Body of pancreas (tissue), 4 donors: Measurements from ENCODE around the gene CASP6.

Experiments used
- POLR2A ChIP-seq, 3 donors: fragments of 450-650 bp; IDR thresholded peaks; one replicate each; pipeline ENCODE4 v1.6.1; 2016; ENCODE audit warnings: antibody characterized with exemption in 3 of 3, mild to moderate bottlenecking in 2 of 3
- TF ChIP-seq, protein P1 (sequence below), 7 experiments: fragments of 450-650 bp in 4 of 7; fragments of 200-600 bp in 3 of 7; sonication (generic) in 3 of 7; IDR thresholded peaks; one replicate each; pipeline ENCODE4 v1.5.1; 2016 to 2019; ENCODE audit warnings: antibody characterized with exemption in 7 of 7

DNA sequence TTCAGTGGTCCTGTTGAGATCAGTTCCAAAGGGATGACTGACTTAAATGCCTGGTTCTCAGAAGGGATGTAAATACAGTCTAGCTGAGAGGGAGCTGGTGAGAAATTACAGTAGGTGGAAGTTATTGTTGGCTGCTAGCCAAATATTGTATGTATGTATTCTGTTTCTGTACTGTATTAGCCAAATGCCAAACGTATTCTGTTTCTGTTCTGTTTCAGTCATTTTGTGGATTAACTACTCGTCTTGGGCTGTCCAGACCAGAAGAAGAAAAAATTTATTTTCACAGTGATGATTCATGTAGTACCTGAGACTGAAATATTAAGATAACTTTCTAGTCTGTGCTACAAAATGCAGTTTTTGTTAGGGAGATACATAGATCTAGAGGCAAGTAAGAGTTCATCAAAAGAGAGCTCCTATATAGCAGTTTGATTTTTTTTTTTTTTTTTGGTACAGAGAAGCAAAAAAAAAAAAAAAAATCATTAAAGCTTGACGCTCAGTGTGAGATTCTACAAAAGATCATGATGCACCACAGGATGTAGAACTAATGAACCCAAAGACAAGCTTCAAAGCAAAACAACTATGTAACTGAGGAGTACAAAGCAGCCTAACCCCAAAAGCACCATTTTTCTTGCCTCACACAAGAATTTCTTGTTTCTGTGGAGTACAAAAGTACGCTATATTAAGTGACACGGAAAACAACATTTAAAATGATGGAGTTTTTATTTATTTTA lies 54.8 kb downstream of the CASP6 start:
- TF ChIP-seq POLR2A (IDR thresholded peaks at IDR 0.05) = no peak
- TF ChIP-seq, protein P1, sequence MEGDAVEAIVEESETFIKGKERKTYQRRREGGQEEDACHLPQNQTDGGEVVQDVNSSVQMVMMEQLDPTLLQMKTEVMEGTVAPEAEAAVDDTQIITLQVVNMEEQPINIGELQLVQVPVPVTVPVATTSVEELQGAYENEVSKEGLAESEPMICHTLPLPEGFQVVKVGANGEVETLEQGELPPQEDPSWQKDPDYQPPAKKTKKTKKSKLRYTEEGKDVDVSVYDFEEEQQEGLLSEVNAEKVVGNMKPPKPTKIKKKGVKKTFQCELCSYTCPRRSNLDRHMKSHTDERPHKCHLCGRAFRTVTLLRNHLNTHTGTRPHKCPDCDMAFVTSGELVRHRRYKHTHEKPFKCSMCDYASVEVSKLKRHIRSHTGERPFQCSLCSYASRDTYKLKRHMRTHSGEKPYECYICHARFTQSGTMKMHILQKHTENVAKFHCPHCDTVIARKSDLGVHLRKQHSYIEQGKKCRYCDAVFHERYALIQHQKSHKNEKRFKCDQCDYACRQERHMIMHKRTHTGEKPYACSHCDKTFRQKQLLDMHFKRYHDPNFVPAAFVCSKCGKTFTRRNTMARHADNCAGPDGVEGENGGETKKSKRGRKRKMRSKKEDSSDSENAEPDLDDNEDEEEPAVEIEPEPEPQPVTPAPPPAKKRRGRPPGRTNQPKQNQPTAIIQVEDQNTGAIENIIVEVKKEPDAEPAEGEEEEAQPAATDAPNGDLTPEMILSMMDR (IDR thresholded peaks at IDR 0.05) = no peak
